IMR-90 (cell line): ENCODE data around the gene TRPM8. TPM values are rescaled to one million over a fixed set of nuclear protein-coding genes. Genes with fewer than 3 reads are reported as not detected.

Source experiments
- ATAC-seq: fragments of 200-7000 bp; cut with Tn5 transposase; 2 replicates; pipeline ENCODE4 v1.9.1; 2020; ENCODE audit warnings: low read depth, mild to moderate bottlenecking, moderate library complexity
- BruUV-seq: library from RNA; stranded (reverse); fragments of 400-500 nt; replicated peaks from 2 replicates; lab custom pipeline; 2021; lab: Mats Ljungman, UMichigan
- CTCF ChIA-PET: fragments of 300-600 bp; formaldehyde crosslinking; extraction: SDS; loops from one replicate; lab custom pipeline; 2021; ENCODE audit warnings: antibody characterized with exemption; lab: Yijun Ruan, JAX
- POLR2A ChIA-PET: fragments of 300-600 bp; sonication (Branson Sonifier 250); formaldehyde crosslinking; loops from one replicate; lab custom pipeline; 2022; ENCODE audit warnings: antibody characterized with exemption; ENCODE audit not compliant: unreplicated experiment; lab: Charles Lee
- DNase-seq: peaks from one replicate; pipeline ENCODE4 v3.0.0; 2013
- H2AFZ ChIP-seq: replicated peaks from 2 replicates; pipeline ENCODE3; 2013; ENCODE audit warnings: low read length, mild to moderate bottlenecking; ENCODE audit not compliant: poor library complexity
- H2AK5ac ChIP-seq: 2 replicates; pipeline ENCODE4 v1.6.1; 2013; ENCODE audit warnings: low read depth, low read length, inconsistent platforms
- H2AK9ac ChIP-seq: replicated peaks from 2 replicates; pipeline ENCODE3; 2013; ENCODE audit warnings: mild to moderate bottlenecking, low read depth, low read length, moderate library complexity; ENCODE audit not compliant: poor library complexity
- H2BK120ac ChIP-seq: 2 replicates; pipeline ENCODE4 v1.6.1; 2013; ENCODE audit warnings: low read depth, low read length, inconsistent platforms
- H2BK15ac ChIP-seq: 3 replicates; pipeline ENCODE4 v1.6.1; 2013; ENCODE audit warnings: low read depth, low read length, inconsistent platforms
- H2BK20ac ChIP-seq: 2 replicates; pipeline ENCODE4 v1.6.1; 2013; ENCODE audit warnings: low read depth, mild to moderate bottlenecking, inconsistent platforms, low read length, moderate library complexity
- H2BK5ac ChIP-seq: 2 replicates; pipeline ENCODE4 v1.6.1; 2013; ENCODE audit warnings: mild to moderate bottlenecking, low read depth, low read length, inconsistent platforms; ENCODE audit not compliant: poor library complexity, severe bottlenecking
- H3K14ac ChIP-seq: replicated peaks from 2 replicates; pipeline ENCODE4 v1.6.1; 2013; ENCODE audit warnings: low read depth, low read length, inconsistent platforms
- H3K18ac ChIP-seq: 2 replicates; pipeline ENCODE4 v1.6.1; 2013; ENCODE audit warnings: low read depth, low read length, control low read depth
- H3K23ac ChIP-seq: 2 replicates; pipeline ENCODE4 v1.6.1; 2013; ENCODE audit warnings: low read depth, low read length, inconsistent platforms
- H3K27ac ChIP-seq: 2 replicates; pipeline ENCODE4 v1.5.1; 2013; ENCODE audit warnings: mild to moderate bottlenecking, control low read depth, low read length; ENCODE audit not compliant: insufficient read depth
- H3K27me3 ChIP-seq: 2 replicates; pipeline ENCODE4 v1.6.1; 2013; ENCODE audit warnings: low read length; ENCODE audit not compliant: control insufficient read depth, insufficient read depth
- H3K36me3 ChIP-seq: 2 replicates; pipeline ENCODE4 v1.6.1; 2013; ENCODE audit warnings: low read length, mixed read lengths; ENCODE audit not compliant: control insufficient read depth, insufficient read depth
- H3K4ac ChIP-seq: 2 replicates; pipeline ENCODE4 v1.6.1; 2013; ENCODE audit warnings: low read depth, low read length, inconsistent platforms
- H3K4me1 ChIP-seq: 2 replicates; pipeline ENCODE4 v1.6.1; 2013; ENCODE audit warnings: low read length, mixed read lengths; ENCODE audit not compliant: control insufficient read depth, insufficient read depth
- H3K4me2 ChIP-seq: 2 replicates; pipeline ENCODE4 v1.6.1; 2013; ENCODE audit warnings: low read depth, mild to moderate bottlenecking, control low read depth, low read length, moderate library complexity
- H3K4me3 ChIP-seq: 2 replicates; pipeline ENCODE4 v1.5.1; 2013; ENCODE audit warnings: low read depth, mild to moderate bottlenecking, control low read depth, low read length, moderate library complexity; ENCODE audit not compliant: insufficient read depth
- H3K56ac ChIP-seq: 2 replicates; pipeline ENCODE4 v1.6.1; 2013; ENCODE audit warnings: low read length, inconsistent platforms; ENCODE audit not compliant: insufficient read depth; ENCODE audit errors: extremely low read depth
- H3K79me1 ChIP-seq, 2 experiments: 2 replicates each; pipeline ENCODE4 v1.6.1; 2013; ENCODE audit warnings: low read length in 2 of 2, inconsistent platforms in 1 of 2, low read depth in 1 of 2
- H3K9ac ChIP-seq: 2 replicates; pipeline ENCODE4 v1.6.1; 2013; ENCODE audit warnings: low read depth, low read length, control low read depth
- H3K9me1 ChIP-seq: 2 replicates; pipeline ENCODE4 v1.6.1; 2013; ENCODE audit warnings: low read length, inconsistent platforms; ENCODE audit not compliant: insufficient read depth
- H3K9me3 ChIP-seq: 2 replicates; pipeline ENCODE4 v1.6.1; 2013; ENCODE audit warnings: low read length; ENCODE audit not compliant: control insufficient read depth, insufficient read depth
- H4K20me1 ChIP-seq: 2 replicates; pipeline ENCODE4 v1.6.1; 2013; ENCODE audit warnings: low read length, inconsistent platforms; ENCODE audit not compliant: insufficient read depth
- H4K5ac ChIP-seq: 2 replicates; pipeline ENCODE4 v1.6.1; 2013; ENCODE audit warnings: mild to moderate bottlenecking, low read depth, low read length, control low read depth
- H4K8ac ChIP-seq, 2 experiments: 2 replicates each; pipeline ENCODE4 v1.6.1; 2013; ENCODE audit warnings: low read depth in 2 of 2, low read length in 2 of 2, control low read depth in 1 of 2, inconsistent platforms in 1 of 2
- H4K91ac ChIP-seq: 2 replicates; pipeline ENCODE4 v1.6.1; 2013; ENCODE audit warnings: low read depth, low read length, inconsistent platforms; ENCODE audit not compliant: insufficient read depth
- CEBPB ChIP-seq: IDR thresholded peaks from 2 replicates; pipeline ENCODE4 v1.6.1; 2012; ENCODE audit warnings: low read depth, low read length, improper control_type of control experiment
- CHD1 ChIP-seq: IDR thresholded peaks from 2 replicates; pipeline ENCODE4 v1.6.1; 2012; ENCODE audit warnings: low read depth, low read length, improper control_type of control experiment
- ELK1 ChIP-seq: fragments of 150-350 bp; IDR thresholded peaks from 2 replicates; pipeline ENCODE4 v1.6.1; 2016; ENCODE audit warnings: low read depth, mild to moderate bottlenecking, low read length, moderate library complexity, borderline replicate concordance
- FOS ChIP-seq: fragments of 150-350 bp; IDR thresholded peaks from 2 replicates; pipeline ENCODE4 v1.6.1; 2016; ENCODE audit warnings: low read depth, low read length
- MAFK ChIP-seq: IDR thresholded peaks from 2 replicates; pipeline ENCODE4 v1.6.1; 2012; ENCODE audit warnings: low read depth, low read length, improper control_type of control experiment
- MXI1 ChIP-seq: IDR thresholded peaks from 2 replicates; pipeline ENCODE4 v1.6.1; 2012; ENCODE audit warnings: low read depth, mild to moderate bottlenecking, low read length, moderate library complexity, borderline replicate concordance
- NFE2L2 ChIP-seq: fragments of 150-350 bp; IDR thresholded peaks from 2 replicates; pipeline ENCODE4 v1.6.1; 2016; ENCODE audit warnings: low read depth, mild to moderate bottlenecking, low read length
- RFX5 ChIP-seq: IDR thresholded peaks from 2 replicates; pipeline ENCODE4 v1.8.0; 2012; ENCODE audit warnings: low read depth, mild to moderate bottlenecking, low read length, moderate library complexity
- SMC3 ChIP-seq: fragments of 150-350 bp; IDR thresholded peaks from 2 replicates; pipeline ENCODE4 v1.6.1; 2016; ENCODE audit warnings: low read depth, mild to moderate bottlenecking, antibody characterized with exemption, low read length, moderate library complexity
- WGBS, 2 experiments: methylation state at CpG; one replicate each; pipeline versions ENCODE4 v1.1.5 to v1.1.7; 2013; ENCODE audit warnings: missing lambda C conversion rate in 2 of 2; ENCODE audit not compliant: insufficient read length in 1 of 2; ENCODE audit errors: extremely low coverage in 2 of 2; 5-methylcytosine and 5-hydroxymethylcytosine counted together
- dilution Hi-C: fragments of 300-500 bp; cut with HindIII; formaldehyde crosslinking; loops from one replicate; pipeline ENCODE4 v1.14.3; 2018; ENCODE audit warnings: low sequenced_read_pairs; ENCODE audit not compliant: unreplicated experiment
- in situ Hi-C: fragments of 300-500 bp; cut with MboI; formaldehyde crosslinking; loops from 3 replicates; pipeline ENCODE4 v1.14.3; 2019; ENCODE audit warnings: low sequenced_read_pairs, inconsistent platforms, mixed read lengths
- intact Hi-C: fragments of 100-400 bp; cut with micrococcal nuclease; formaldehyde crosslinking; loops from 2 replicates; pipeline ENCODE4 v1.10.0; 2022
- polyA plus RNA-seq, 3 experiments: library from polyadenylated mRNA; depleted of rRNA; stranded (reverse); fragments of >200 nt; gene quantifications; 2 replicates each; pipeline ENCODE4 v1.2.3, GENCODE V29; 2012; ENCODE audit warnings: low replicate concordance in 1 of 3
- total RNA-seq: library from RNA; depleted of rRNA; stranded (reverse); fragments of >200 nt; gene quantifications from 2 replicates; pipeline ENCODE4 v1.2.3, GENCODE V29; 2012
- TF ChIP-seq, protein P1 (sequence below): fragments of 150-350 bp; IDR thresholded peaks from 2 replicates; pipeline ENCODE4 v1.6.1; 2017; ENCODE audit warnings: mild to moderate bottlenecking, antibody characterized with exemption, low read length, low read depth

The TRPM8 gene
- total and polyA plus RNA-seq, 2 of the 4 experiments (the other 2 are of a cell fraction), result not detected

DNA sequence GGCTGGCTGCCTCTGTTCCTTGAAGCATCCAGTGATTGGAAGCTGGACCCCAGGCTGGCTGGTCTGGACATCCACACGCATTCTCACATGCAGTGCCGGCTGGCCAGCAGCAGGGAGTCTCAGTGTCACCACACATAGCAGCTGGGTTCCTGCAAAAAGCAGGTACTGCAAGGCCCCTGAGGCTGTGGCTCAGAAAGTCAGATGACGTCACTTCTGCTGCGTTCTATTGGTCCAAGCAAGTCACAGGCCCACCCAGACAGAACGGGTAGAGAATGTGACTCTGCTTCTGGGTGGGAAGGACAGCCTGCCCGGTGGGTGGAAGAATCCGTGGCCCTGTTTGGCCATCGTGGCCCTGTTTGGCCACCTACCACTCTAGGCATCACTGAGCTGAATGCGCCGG, 82.0 kb downstream of the TRPM8 start:
- peaks cover 2% of the 10 kb centered on the region for H3K27me3 ChIP-seq
- H4K91ac ChIP-seq, result no peak overlapping the region
- WGBS, 2 experiments, result 63% methylated on average over 5 of the region's 10 CpGs; no CpG with 5 or more reads in 1 of the 2 experiments
- ATAC-seq (no peak), DNase-seq (no peak)
- H4K8ac ChIP-seq, result no peak overlapping the region
- no peak overlapping the region for H2BK15ac ChIP-seq
- no peak overlapping the region for H4K5ac ChIP-seq
- peak overlapping the region; percentile 19 for H2AK9ac ChIP-seq
- H2BK20ac ChIP-seq, result no peak overlapping the region
- peaks cover 7% of the 10 kb centered on the region; the same call in 1 of the 2 replicates for H3K9me1 ChIP-seq
- H3K56ac ChIP-seq, result no peak overlapping the region
- dilution Hi-C loops, result no loop called here
- H3K4me3 ChIP-seq, result no peak overlapping the region
- no peak overlapping the region for H3K14ac ChIP-seq
- no peak overlapping the region for H3K18ac ChIP-seq
- POLR2A ChIA-PET, result no interaction called here
- no peaks in the 10 kb centered on the region for H3K79me1 ChIP-seq
- H3K27ac ChIP-seq, result no peak overlapping the region
- intact Hi-C loops, result no loop called here
- H2AK5ac ChIP-seq, result no peak overlapping the region
- CTCF ChIA-PET, result no interaction called here
- peaks cover 2% of the 10 kb centered on the region; the same call in 1 of the 2 replicates for H3K4me1 ChIP-seq
- no TSS peak for BruUV-seq
- TF ChIP-seq, protein P1, sequence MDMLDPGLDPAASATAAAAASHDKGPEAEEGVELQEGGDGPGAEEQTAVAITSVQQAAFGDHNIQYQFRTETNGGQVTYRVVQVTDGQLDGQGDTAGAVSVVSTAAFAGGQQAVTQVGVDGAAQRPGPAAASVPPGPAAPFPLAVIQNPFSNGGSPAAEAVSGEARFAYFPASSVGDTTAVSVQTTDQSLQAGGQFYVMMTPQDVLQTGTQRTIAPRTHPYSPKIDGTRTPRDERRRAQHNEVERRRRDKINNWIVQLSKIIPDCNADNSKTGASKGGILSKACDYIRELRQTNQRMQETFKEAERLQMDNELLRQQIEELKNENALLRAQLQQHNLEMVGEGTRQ, result no peak
- TF ChIP-seq ELK1, result no peak
- no peak for TF ChIP-seq SMC3
- TF ChIP-seq MXI1, result no peak
- no peak for TF ChIP-seq MAFK
- no peak for TF ChIP-seq FOS
- no peak for TF ChIP-seq NFE2L2
- no peak for TF ChIP-seq CEBPB
- no peak for TF ChIP-seq RFX5
- TF ChIP-seq CHD1, result no peak
- no peak overlapping the region for H2BK120ac ChIP-seq
- no peak overlapping the region for H3K4me2 ChIP-seq
- H2BK5ac ChIP-seq, result no peak overlapping the region
- peak overlapping the region; percentile 29 for H2AFZ ChIP-seq
- no peak overlapping the region for H3K23ac ChIP-seq
- H3K36me3 ChIP-seq, result no peaks in the 10 kb centered on the region
- H4K20me1 ChIP-seq, result no peaks in the 10 kb centered on the region
- H3K9me3 ChIP-seq, result no peaks in the 10 kb centered on the region
- no peak overlapping the region for H3K9ac ChIP-seq
- in situ Hi-C loops, result no loop called here
- no peak overlapping the region for H3K4ac ChIP-seq
